SK-N-SH treated with all-trans-retinoic acid at 6 μM for 48 hours (cell line): ENCODE results near the gene EP400.

Source experiments
- ATAC-seq: fragments of 200-7000 bp; cut with Tn5 transposase; 3 replicates; pipeline ENCODE4 v1.9.1; 2020; ENCODE audit warnings: mild to moderate bottlenecking, moderate library complexity
- ARNTL ChIP-seq: fragments of 450-650 bp; formaldehyde crosslinking; IDR thresholded peaks from 2 replicates; pipeline ENCODE4 v1.5.0; 2020; ENCODE audit warnings: low read depth, mild to moderate bottlenecking, moderate library complexity, borderline replicate concordance
- CREB5 ChIP-seq: fragments of 250-450 bp; sonication (Bioruptor Pico); IDR thresholded peaks from 2 replicates; pipeline ENCODE4 v1.5.1; 2020; ENCODE audit warnings: low read depth, mild to moderate bottlenecking, moderate library complexity
- CSDC2 ChIP-seq: fragments of 250-450 bp; sonication (Bioruptor Pico); IDR thresholded peaks from 2 replicates; pipeline ENCODE4 v1.5.0; 2020; ENCODE audit warnings: mild to moderate bottlenecking, moderate library complexity
- ESRRG ChIP-seq: fragments of 250-450 bp; sonication (Bioruptor Pico); IDR thresholded peaks from 2 replicates; pipeline ENCODE4 v1.6.1; 2021; ENCODE audit warnings: mild to moderate bottlenecking
- GLIS3 ChIP-seq: fragments of 250-450 bp; sonication (Bioruptor Pico); IDR thresholded peaks from 2 replicates; pipeline ENCODE4 v1.5.0; 2020; ENCODE audit warnings: mild to moderate bottlenecking, moderate library complexity
- ISL1 ChIP-seq: fragments of 250-450 bp; sonication (Bioruptor Pico); IDR thresholded peaks from 2 replicates; pipeline ENCODE4 v2.1.2; 2022; ENCODE audit warnings: mild to moderate bottlenecking, moderate library complexity
- POU6F1 ChIP-seq: fragments of 250-450 bp; sonication (Bioruptor Pico); IDR thresholded peaks from 2 replicates; pipeline ENCODE4 v1.8.0; 2021; ENCODE audit warnings: low read depth, mild to moderate bottlenecking, moderate library complexity, borderline replicate concordance
- PPARA ChIP-seq: fragments of 250-450 bp; sonication (Bioruptor Pico); IDR thresholded peaks from 2 replicates; pipeline ENCODE4 v1.5.0; 2020; ENCODE audit warnings: mild to moderate bottlenecking, borderline replicate concordance
- RARB ChIP-seq: fragments of 250-450 bp; sonication (Bioruptor Pico); IDR thresholded peaks from 2 replicates; pipeline ENCODE4 v1.8.0; 2021; ENCODE audit warnings: mild to moderate bottlenecking, moderate library complexity
- SNAI2 ChIP-seq: fragments of 250-450 bp; sonication (Bioruptor Pico); IDR thresholded peaks from 2 replicates; pipeline ENCODE4 v1.5.0; 2020; ENCODE audit warnings: mild to moderate bottlenecking, moderate library complexity
- TCF4 ChIP-seq: fragments of 250-450 bp; sonication (Bioruptor Pico); IDR thresholded peaks from 2 replicates; pipeline ENCODE4 v1.8.0; 2021; ENCODE audit warnings: mild to moderate bottlenecking, moderate library complexity, borderline replicate concordance
- TOX ChIP-seq: fragments of 250-450 bp; sonication (Bioruptor Pico); IDR thresholded peaks from 2 replicates; pipeline ENCODE4 v1.8.0; 2021; ENCODE audit warnings: mild to moderate bottlenecking, moderate library complexity, borderline replicate concordance
- ZC3H10 ChIP-seq: fragments of 250-450 bp; sonication (Bioruptor Pico); IDR thresholded peaks from 2 replicates; pipeline ENCODE4 v1.5.1; 2021; ENCODE audit warnings: mild to moderate bottlenecking, moderate library complexity
- ZFP3 ChIP-seq: fragments of 250-450 bp; sonication (Bioruptor Pico); IDR thresholded peaks from 2 replicates; pipeline ENCODE4 v1.5.0; 2020; ENCODE audit warnings: mild to moderate bottlenecking, moderate library complexity
- ZNF565 ChIP-seq: fragments of 450-650 bp; formaldehyde crosslinking; conservative IDR thresholded peaks from 2 replicates; pipeline ENCODE4 v1.5.0; 2020; ENCODE audit warnings: low read depth, mild to moderate bottlenecking, moderate library complexity
- ZNF70 ChIP-seq: fragments of 450-650 bp; formaldehyde crosslinking; IDR thresholded peaks from 2 replicates; pipeline ENCODE4 v1.5.0; 2020; ENCODE audit warnings: mild to moderate bottlenecking, moderate library complexity
- ZNF8 ChIP-seq: fragments of 450-650 bp; formaldehyde crosslinking; IDR thresholded peaks from 2 replicates; pipeline ENCODE4 v1.5.0; 2020; ENCODE audit warnings: mild to moderate bottlenecking, moderate library complexity
- TF ChIP-seq, protein P1 (sequence below): fragments of 250-450 bp; sonication (Bioruptor Pico); IDR thresholded peaks from 2 replicates; pipeline ENCODE4 v1.8.0; 2020; ENCODE audit warnings: mild to moderate bottlenecking, moderate library complexity, borderline replicate concordance
- TF ChIP-seq, protein P2 (sequence below): fragments of 250-450 bp; sonication (Bioruptor Pico); IDR thresholded peaks from 2 replicates; pipeline ENCODE4 v1.5.0; 2020; ENCODE audit warnings: mild to moderate bottlenecking, moderate library complexity
- TF ChIP-seq, protein P3 (sequence below): fragments of 250-450 bp; sonication (Bioruptor Pico); IDR thresholded peaks from 2 replicates; pipeline ENCODE4 v1.5.1; 2021; ENCODE audit warnings: mild to moderate bottlenecking, moderate library complexity

The EP400 gene

DNA sequence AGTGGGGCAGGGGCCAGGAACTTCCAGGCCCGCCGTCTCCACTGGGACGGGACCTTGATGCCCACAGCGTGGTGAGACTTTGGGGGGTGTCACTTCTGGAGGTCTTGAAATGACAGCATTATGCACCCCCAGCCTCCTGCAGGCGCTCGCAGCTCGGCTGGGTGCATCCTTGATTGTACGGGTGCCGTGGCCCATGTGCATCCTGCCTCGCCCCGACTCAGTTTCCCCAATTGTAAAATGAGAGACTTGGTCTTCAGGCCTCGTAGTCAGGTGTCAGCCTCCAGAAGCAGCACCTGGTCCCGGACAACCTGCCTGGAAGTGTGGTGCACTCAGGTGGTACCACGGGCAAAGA is 29.6 kb upstream of the EP400 start:
- TF ChIP-seq, protein P1, sequence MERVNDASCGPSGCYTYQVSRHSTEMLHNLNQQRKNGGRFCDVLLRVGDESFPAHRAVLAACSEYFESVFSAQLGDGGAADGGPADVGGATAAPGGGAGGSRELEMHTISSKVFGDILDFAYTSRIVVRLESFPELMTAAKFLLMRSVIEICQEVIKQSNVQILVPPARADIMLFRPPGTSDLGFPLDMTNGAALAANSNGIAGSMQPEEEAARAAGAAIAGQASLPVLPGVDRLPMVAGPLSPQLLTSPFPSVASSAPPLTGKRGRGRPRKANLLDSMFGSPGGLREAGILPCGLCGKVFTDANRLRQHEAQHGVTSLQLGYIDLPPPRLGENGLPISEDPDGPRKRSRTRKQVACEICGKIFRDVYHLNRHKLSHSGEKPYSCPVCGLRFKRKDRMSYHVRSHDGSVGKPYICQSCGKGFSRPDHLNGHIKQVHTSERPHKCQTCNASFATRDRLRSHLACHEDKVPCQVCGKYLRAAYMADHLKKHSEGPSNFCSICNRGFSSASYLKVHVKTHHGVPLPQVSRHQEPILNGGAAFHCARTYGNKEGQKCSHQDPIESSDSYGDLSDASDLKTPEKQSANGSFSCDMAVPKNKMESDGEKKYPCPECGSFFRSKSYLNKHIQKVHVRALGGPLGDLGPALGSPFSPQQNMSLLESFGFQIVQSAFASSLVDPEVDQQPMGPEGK (CRISPR knock-in tag) = no peak
- TF ChIP-seq TCF4 (CRISPR knock-in tag) (no peak), CSDC2 (CRISPR knock-in tag) (no peak), ZNF70 (no peak), PPARA (no peak), CREB5 (CRISPR knock-in tag) (no peak), ZC3H10 (CRISPR knock-in tag) (no peak), ZNF8 (no peak), ARNTL (CRISPR knock-in tag) (no peak), ISL1 (CRISPR knock-in tag) (no peak), ZFP3 (CRISPR knock-in tag) (no peak), TOX (CRISPR knock-in tag) (no peak), RARB (CRISPR knock-in tag) (no peak), ESRRG (CRISPR knock-in tag) (no peak), GLIS3 (CRISPR knock-in tag) (no peak), POU6F1 (CRISPR knock-in tag) (no peak), ZNF565 (no peak)
- TF ChIP-seq, protein P2, sequence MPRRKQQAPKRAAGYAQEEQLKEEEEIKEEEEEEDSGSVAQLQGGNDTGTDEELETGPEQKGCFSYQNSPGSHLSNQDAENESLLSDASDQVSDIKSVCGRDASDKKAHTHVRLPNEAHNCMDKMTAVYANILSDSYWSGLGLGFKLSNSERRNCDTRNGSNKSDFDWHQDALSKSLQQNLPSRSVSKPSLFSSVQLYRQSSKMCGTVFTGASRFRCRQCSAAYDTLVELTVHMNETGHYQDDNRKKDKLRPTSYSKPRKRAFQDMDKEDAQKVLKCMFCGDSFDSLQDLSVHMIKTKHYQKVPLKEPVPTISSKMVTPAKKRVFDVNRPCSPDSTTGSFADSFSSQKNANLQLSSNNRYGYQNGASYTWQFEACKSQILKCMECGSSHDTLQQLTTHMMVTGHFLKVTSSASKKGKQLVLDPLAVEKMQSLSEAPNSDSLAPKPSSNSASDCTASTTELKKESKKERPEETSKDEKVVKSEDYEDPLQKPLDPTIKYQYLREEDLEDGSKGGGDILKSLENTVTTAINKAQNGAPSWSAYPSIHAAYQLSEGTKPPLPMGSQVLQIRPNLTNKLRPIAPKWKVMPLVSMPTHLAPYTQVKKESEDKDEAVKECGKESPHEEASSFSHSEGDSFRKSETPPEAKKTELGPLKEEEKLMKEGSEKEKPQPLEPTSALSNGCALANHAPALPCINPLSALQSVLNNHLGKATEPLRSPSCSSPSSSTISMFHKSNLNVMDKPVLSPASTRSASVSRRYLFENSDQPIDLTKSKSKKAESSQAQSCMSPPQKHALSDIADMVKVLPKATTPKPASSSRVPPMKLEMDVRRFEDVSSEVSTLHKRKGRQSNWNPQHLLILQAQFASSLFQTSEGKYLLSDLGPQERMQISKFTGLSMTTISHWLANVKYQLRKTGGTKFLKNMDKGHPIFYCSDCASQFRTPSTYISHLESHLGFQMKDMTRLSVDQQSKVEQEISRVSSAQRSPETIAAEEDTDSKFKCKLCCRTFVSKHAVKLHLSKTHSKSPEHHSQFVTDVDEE (CRISPR knock-in tag) = no peak
- ATAC-seq = no peak

DNA sequence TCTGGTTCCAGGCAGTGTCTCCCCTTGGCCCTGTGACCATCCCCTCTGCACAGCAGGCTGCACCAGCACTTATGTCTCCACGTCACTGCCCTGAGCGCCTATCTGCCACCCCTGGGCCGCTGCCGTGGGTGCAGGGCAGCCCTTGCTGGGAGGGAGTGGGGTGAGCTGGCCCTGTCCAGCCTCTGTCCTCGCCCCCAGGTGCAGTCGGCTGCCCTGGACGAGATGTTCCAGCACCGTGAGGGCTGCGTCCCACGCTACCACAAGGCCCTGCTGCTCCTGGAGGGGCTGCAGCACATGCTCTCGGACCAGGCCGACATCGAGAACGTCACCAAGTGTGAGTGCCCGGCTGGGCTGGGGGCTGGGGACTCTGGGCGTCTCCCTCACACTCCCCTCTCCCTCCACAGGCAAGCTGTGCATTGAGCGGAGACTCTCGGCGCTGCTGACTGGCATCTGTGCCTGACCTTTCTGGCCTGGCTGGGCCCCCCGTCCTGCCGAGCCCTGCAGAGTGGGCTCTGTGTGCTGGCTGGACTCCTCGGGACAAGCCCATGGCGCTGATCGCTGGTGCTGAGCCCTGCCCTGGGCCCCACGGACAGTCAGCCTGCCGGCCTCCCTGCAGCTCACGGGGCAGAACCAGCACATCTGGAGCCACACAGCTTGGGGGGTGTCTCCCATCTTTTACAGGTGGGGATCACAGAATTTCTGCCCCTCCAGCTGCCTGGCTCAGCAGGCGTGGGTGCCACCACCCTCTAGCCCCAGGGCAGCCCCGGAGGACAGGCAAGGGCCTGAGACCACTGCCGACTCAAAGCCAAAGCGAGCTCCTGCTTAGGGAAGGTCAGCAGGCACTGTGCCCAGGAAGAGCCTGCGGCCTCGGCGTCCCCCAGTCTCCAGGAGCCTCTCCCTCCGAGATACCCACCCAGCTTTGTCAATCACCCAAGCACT is 28.6 kb upstream of the EP400 start:
- TF ChIP-seq ISL1 (CRISPR knock-in tag) (no peak), ZNF565 (no peak), RARB (CRISPR knock-in tag) (no peak), GLIS3 (CRISPR knock-in tag) (no peak), ARNTL (CRISPR knock-in tag) (no peak), SNAI2 (CRISPR knock-in tag) (no peak), ZFP3 (CRISPR knock-in tag) (no peak), ZNF70 (no peak), ZC3H10 (CRISPR knock-in tag) (no peak), TOX (CRISPR knock-in tag) (no peak), TCF4 (CRISPR knock-in tag) (no peak)
- TF ChIP-seq, protein P3, sequence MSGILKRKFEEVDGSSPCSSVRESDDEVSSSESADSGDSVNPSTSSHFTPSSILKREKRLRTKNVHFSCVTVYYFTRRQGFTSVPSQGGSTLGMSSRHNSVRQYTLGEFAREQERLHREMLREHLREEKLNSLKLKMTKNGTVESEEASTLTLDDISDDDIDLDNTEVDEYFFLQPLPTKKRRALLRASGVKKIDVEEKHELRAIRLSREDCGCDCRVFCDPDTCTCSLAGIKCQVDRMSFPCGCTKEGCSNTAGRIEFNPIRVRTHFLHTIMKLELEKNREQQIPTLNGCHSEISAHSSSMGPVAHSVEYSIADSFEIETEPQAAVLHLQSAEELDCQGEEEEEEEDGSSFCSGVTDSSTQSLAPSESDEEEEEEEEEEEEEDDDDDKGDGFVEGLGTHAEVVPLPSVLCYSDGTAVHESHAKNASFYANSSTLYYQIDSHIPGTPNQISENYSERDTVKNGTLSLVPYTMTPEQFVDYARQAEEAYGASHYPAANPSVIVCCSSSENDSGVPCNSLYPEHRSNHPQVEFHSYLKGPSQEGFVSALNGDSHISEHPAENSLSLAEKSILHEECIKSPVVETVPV (CRISPR knock-in tag) = no peak
- ATAC-seq = no peak
